WI38 (cell line): Measurements from ENCODE around the gene RNU6-1.

ENCODE experiments used
- H3K4me3 ChIP-seq: 2 replicates; pipeline ENCODE4 v1.5.1; 2011; ENCODE audit warnings: low read depth, mild to moderate bottlenecking, control low read depth, low read length
- CTCF ChIP-seq: IDR thresholded peaks from 2 replicates; pipeline ENCODE4 v1.5.1; 2012; ENCODE audit warnings: low read depth, mild to moderate bottlenecking, control low read depth, low read length

RNU6-1 gene

GRCh38 chr15:67832897-67833709 is 6.7 kb downstream of the RNU6-1 start:
- no peak for TF ChIP-seq CTCF
- H3K4me3 ChIP-seq, result peak overlapping the region; percentile 32; the same call in 1 of the 2 replicates

- no peak overlapping the region for H3K4me3 ChIP-seq
- TF ChIP-seq CTCF, result no peak
These were observed 7.8 kb downstream of the RNU6-1 start for GRCh38 chr15:67832031-67832551.

DNA sequence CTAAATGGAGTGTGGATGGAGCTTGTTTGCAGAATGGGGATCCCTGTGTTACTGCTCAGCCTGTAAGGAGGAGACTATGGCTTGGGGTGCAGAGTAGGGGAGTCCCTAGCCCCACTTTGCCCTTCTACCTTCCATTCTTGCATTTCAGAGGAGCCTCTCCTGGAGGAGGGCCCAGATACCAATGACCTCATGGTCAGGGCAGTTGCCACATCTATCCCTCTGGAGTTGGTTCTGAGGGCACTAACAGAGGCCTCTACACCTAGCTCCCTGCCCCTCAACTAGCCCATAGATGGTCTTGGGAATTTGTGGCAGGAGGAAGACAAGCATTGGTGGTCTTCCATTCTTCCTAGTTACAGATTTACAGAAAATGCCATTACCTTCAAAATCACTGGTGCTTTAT is 8.5 kb downstream of the RNU6-1 start:
- no peak for TF ChIP-seq CTCF
- no peak overlapping the region for H3K4me3 ChIP-seq

- TF ChIP-seq CTCF, result no peak
- no peak overlapping the region for H3K4me3 ChIP-seq
These were observed 10.0 kb downstream of the RNU6-1 start for GRCh38 chr15:67829647-67830504.

GRCh38 chr15:67828969-67829646 is 10.7 kb downstream of the RNU6-1 start:
- H3K4me3 ChIP-seq, result no peak overlapping the region
- no peak for TF ChIP-seq CTCF

- H3K4me3 ChIP-seq, result no peak overlapping the region
- TF ChIP-seq CTCF, result no peak
These were observed 11.4 kb downstream of the RNU6-1 start for GRCh38 chr15:67828278-67828968.
